Esophagus muscularis mucosa (tissue), 4 donors: ENCODE measurements around the gene TP53I11. TPM values are rescaled to one million over a fixed set of nuclear protein-coding genes. Genes with fewer than 3 reads are reported as not detected.

Experiments used
- DNase-seq: peaks from one replicate; pipeline ENCODE4 v3.0.0-alpha.2; 2017; ENCODE audit errors: extremely low spot score
- H3K27ac ChIP-seq, 4 donors: fragments of 200-600 bp; sonication (generic); replicated peaks in 1 of 4; 1 replicate in 3 of 4; 2 replicates in 1 of 4; pipeline ENCODE4 v1.5.1; 2016 to 2019; ENCODE audit warnings: mild to moderate bottlenecking in 1 of 4
- H3K27me3 ChIP-seq, 4 donors: fragments of 200-600 bp; sonication (generic); one replicate each; pipeline versions ENCODE4 v1.5.1 to v1.6.0; 2016 to 2019
- H3K36me3 ChIP-seq, 4 donors: fragments of 200-600 bp; sonication (generic); one replicate each; pipeline ENCODE4 v1.5.1; 2016 to 2019
- H3K4me1 ChIP-seq, 4 donors: fragments of 200-600 bp; sonication (generic); one replicate each; pipeline ENCODE4 v1.5.1; 2016 to 2019
- H3K4me3 ChIP-seq, 4 donors: fragments of 200-600 bp; sonication (generic); 1 replicate in 2 of 4; 2 replicates in 2 of 4; pipeline ENCODE4 v1.5.1; 2016 to 2019; ENCODE audit warnings: mild to moderate bottlenecking in 4 of 4, moderate library complexity in 1 of 4
- H3K9me3 ChIP-seq, 4 donors: fragments of 200-600 bp; sonication (generic); 1 replicate in 3 of 4; 2 replicates in 1 of 4; pipeline ENCODE4 v1.5.1; 2016 to 2019
- EP300 ChIP-seq: sonication (generic); formaldehyde crosslinking; IDR thresholded peaks from one replicate; pipeline ENCODE4 v1.6.1; 2017; ENCODE audit warnings: antibody characterized with exemption
- POLR2A ChIP-seq: fragments of 450-650 bp; IDR thresholded peaks from one replicate; pipeline ENCODE4 v1.6.1; 2017; ENCODE audit warnings: antibody characterized with exemption, moderate library complexity, mild to moderate bottlenecking, low read depth
- POLR2AphosphoS5 ChIP-seq, 2 donors: sonication (generic); formaldehyde crosslinking; IDR thresholded peaks; one replicate each; pipeline ENCODE4 v1.6.1; 2017; ENCODE audit warnings: antibody characterized with exemption in 2 of 2
- WGBS: methylation state at CpG from one replicate; pipeline ENCODE4 v1.1.5; 2018; 5-methylcytosine and 5-hydroxymethylcytosine counted together
- intact Hi-C: fragments of 100-400 bp; cut with DNase I; formaldehyde crosslinking; loops from one replicate; pipeline ENCODE4 v1.15.1; 2023
- total RNA-seq, 4 donors: library from RNA; depleted of rRNA; stranded (reverse); fragments of >200 nt; gene quantifications; one replicate each; pipeline versions ENCODE4 v1.1.0 to v1.2.1, GENCODE V29; 2016
- TF ChIP-seq, protein P1 (sequence below), 3 experiments: fragments of 200-600 bp in 2 of 3; fragments of 450-650 bp in 1 of 3; sonication (generic) in 2 of 3; IDR thresholded peaks; one replicate each; pipeline ENCODE4 v1.5.1; 2017 to 2019; ENCODE audit warnings: antibody characterized with exemption in 3 of 3, mild to moderate bottlenecking in 2 of 3, moderate library complexity in 1 of 3

Gene TP53I11
- total RNA-seq, 4 donors from 2014 or later, result 51.1 to 76.1 (median 59.2) TPM

- H3K9me3 ChIP-seq, result no peaks in the 10 kb centered on the region
- TF ChIP-seq, protein P1, sequence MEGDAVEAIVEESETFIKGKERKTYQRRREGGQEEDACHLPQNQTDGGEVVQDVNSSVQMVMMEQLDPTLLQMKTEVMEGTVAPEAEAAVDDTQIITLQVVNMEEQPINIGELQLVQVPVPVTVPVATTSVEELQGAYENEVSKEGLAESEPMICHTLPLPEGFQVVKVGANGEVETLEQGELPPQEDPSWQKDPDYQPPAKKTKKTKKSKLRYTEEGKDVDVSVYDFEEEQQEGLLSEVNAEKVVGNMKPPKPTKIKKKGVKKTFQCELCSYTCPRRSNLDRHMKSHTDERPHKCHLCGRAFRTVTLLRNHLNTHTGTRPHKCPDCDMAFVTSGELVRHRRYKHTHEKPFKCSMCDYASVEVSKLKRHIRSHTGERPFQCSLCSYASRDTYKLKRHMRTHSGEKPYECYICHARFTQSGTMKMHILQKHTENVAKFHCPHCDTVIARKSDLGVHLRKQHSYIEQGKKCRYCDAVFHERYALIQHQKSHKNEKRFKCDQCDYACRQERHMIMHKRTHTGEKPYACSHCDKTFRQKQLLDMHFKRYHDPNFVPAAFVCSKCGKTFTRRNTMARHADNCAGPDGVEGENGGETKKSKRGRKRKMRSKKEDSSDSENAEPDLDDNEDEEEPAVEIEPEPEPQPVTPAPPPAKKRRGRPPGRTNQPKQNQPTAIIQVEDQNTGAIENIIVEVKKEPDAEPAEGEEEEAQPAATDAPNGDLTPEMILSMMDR (IDR thresholded peaks at IDR 0.05), result no peak
- no peak for TF ChIP-seq EP300
- no peak for TF ChIP-seq POLR2AphosphoS5 (IDR thresholded peaks at IDR 0.05)
- no peak for TF ChIP-seq POLR2A
- DNase-seq, result no peak
- H3K4me1 ChIP-seq, result peaks cover 16 to 47% (median 36%) of the 10 kb centered on the region in 4 donors
- H3K36me3 ChIP-seq, result peaks cover 0 to 24% (median 12%) of the 10 kb centered on the region in 4 donors
- WGBS, result 90% methylated on average over 14 of the region's 14 CpGs
- intact Hi-C loops, result no loop called here
- no peak overlapping the region for H3K27ac ChIP-seq
- no peak overlapping the region for H3K4me3 ChIP-seq
- H3K27me3 ChIP-seq, result no peaks in the 10 kb centered on the region
These were observed 41.1 kb downstream of the TP53I11 start for GRCh38 chr11:44909557-44909956.

DNA sequence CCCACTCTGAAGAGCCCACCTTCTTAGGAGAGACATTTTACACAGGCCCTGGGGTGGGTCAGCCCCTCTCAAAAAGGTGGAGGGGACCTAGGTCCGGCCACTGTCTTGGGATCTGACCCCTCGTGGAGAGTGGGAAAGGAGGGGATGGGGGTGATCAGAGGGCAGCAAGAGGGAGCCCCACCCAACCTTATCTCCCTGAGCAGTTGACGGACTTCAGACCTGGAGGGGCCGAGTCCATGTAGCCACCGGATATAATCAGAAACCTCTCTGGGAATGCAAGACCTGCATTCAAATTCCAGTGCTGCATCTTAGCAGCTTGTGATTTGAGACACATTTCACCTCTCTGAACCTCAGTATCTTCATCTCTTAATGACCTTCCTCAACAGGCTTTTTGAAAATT, 44.0 kb downstream of the TP53I11 start:
- peaks cover 12 to 58% (median 39%) of the 10 kb centered on the region in 4 donors for H3K4me1 ChIP-seq
- no peak for DNase-seq
- TF ChIP-seq POLR2A, result no peak
- TF ChIP-seq EP300, result no peak
- TF ChIP-seq, protein P1 (IDR thresholded peaks at IDR 0.05), result no peak
- TF ChIP-seq POLR2AphosphoS5 (IDR thresholded peaks at IDR 0.05), result no peak
- no peak overlapping the region for H3K4me3 ChIP-seq
- H3K9me3 ChIP-seq, result no peaks in the 10 kb centered on the region
- intact Hi-C loops, result no loop called here
- H3K27ac ChIP-seq, result no peak overlapping the region
- 73% methylated on average over 5 of the region's 5 CpGs for WGBS
- peaks cover 0 to 15% (median 10%) of the 10 kb centered on the region in 4 donors for H3K36me3 ChIP-seq
- no peaks in the 10 kb centered on the region for H3K27me3 ChIP-seq

DNA sequence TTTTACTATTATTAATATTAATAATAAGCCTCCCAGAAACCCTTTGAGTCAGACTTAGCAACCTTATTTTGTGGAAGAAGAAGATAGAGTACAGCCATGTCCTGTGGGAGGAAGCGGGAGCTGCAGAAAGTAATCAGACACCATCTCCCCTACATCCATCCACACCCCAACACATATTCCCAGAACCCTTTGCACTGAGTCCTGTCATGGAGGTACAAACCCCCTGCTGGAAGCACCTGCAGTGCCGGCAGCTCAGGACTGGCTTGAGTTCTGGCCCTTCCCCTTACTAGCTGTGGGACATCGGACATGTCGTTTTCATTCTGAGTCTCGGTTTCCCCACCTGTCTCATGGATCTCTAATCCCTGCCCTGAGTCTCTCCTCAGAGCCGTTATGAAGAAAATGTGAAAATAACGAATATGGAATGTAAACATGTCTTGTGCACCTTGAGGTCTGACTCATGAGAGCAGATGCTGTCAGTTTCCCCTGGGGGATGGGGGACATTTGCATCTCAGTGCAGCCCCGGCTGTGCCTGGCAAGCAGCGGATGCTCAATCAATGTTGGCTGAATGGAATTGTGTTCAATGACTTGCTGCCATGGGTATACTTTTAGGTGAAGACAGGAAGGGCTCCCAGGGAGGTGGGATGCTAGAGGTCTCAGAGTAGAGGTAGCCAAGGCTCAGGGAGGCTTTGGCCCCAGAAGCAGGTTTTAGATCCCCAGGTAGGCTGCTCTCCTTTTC, 45.4 kb downstream of the TP53I11 start:
- H3K9me3 ChIP-seq, result no peaks in the 10 kb centered on the region
- no peaks in the 10 kb centered on the region for H3K27me3 ChIP-seq
- peaks cover 0 to 18% (median 11%) of the 10 kb centered on the region in 4 donors for H3K36me3 ChIP-seq
- H3K4me3 ChIP-seq, result no peak overlapping the region
- intact Hi-C loops, result no loop called here
- H3K27ac ChIP-seq, result no peak overlapping the region
- WGBS, result 65% methylated on average over 8 of the region's 9 CpGs
- no peak for DNase-seq
- peaks cover 0 to 60% (median 39%) of the 10 kb centered on the region in 4 donors for H3K4me1 ChIP-seq
- TF ChIP-seq POLR2AphosphoS5 (IDR thresholded peaks at IDR 0.05), result peak in 1 of 2 donors; percentile 37
- TF ChIP-seq POLR2A, result no peak

DNA sequence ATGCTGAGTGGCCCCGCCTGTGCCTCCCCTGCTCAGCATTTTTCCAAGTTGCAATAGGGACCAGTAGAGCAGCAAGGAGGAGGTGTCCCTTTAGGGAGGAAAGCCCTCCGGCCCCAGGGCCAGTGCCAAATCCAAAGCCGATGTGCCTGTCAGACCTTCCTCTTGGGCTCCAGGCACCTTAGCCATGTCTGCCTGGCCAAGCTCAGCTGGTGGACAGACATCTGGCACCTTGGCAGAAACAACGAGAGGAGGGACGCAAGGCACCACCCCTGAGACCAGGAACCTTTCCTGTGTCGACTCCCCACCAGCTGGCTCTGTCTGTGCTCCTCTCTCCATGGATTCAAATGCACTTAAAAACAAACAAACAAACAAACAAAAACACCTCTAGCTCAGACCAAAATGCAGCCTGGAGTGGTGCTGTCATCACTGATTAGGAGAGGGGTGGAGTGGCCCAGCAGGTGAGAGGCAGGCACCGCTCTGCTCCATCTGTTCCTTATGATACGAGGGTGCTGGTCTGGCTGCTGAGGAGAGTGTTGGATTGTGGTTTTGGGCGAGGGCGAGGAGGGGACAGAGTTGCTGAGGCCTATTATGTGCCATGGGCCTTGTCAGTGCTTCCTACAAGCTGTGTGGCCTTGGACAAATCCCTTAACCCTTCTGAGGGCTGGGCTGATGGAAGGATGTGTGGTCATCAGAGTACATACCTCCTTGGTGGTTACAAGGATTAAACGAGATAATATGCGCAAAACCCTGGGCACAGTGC, 46.2 kb downstream of the TP53I11 start:
- no peak overlapping the region for H3K4me3 ChIP-seq
- H3K36me3 ChIP-seq, result peaks cover 0 to 10% (median 3%) of the 10 kb centered on the region in 4 donors
- WGBS, result 78% methylated on average over 12 of the region's 12 CpGs
- DNase-seq, result no peak
- intact Hi-C loops, result no loop called here
- H3K9me3 ChIP-seq, result no peaks in the 10 kb centered on the region
- H3K4me1 ChIP-seq, result peaks cover 0 to 57% (median 42%) of the 10 kb centered on the region in 4 donors
- no peaks in the 10 kb centered on the region for H3K27me3 ChIP-seq
- TF ChIP-seq EP300 (no peak), POLR2A (no peak), POLR2AphosphoS5 (IDR thresholded peaks at IDR 0.05) (no peak)
- TF ChIP-seq, protein P1 (IDR thresholded peaks at IDR 0.05), result no peak
- no peak overlapping the region for H3K27ac ChIP-seq

DNA sequence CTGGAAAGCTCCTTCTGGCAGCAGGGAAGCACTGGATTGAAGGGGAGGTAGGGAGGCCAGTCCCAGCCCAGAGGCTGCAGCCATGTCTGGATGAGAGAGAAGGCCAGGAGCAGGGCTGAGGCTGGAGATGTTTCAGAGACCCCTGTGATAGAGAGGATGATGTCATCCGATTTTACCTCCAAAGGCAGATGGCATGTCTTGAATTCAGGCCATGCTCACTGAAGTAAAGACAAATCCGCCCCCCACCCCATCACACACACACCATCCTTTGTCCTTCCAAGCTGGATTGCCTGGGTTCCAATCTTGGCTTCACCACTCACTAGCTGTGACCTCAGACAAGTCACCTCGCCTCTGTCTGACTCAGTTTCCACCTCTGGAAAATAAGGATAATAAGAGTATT, 47.2 kb downstream of the TP53I11 start:
- TF ChIP-seq EP300, result no peak
- no peak for TF ChIP-seq POLR2A
- TF ChIP-seq, protein P1 (IDR thresholded peaks at IDR 0.05), result no peak
- no peak for TF ChIP-seq POLR2AphosphoS5 (IDR thresholded peaks at IDR 0.05)
- no peak for DNase-seq
- H3K9me3 ChIP-seq, result no peaks in the 10 kb centered on the region
- H3K36me3 ChIP-seq, result peaks cover 0 to 18% (median 2%) of the 10 kb centered on the region in 4 donors
- intact Hi-C loops, result no loop called here
- no peaks in the 10 kb centered on the region for H3K27me3 ChIP-seq
- WGBS, result 94% methylated on average over 3 of the region's 3 CpGs
- no peak overlapping the region for H3K4me3 ChIP-seq
- no peak overlapping the region for H3K27ac ChIP-seq
- H3K4me1 ChIP-seq, result peaks cover 0 to 56% (median 42%) of the 10 kb centered on the region in 4 donors
